ENCODE data around the gene CCDC70.

Gene CCDC70

GRCh38 chr13:51829568-51829899, 32.2 kb upstream of the CCDC70 start:
- no peak for DNase-seq (ENCODE audit: low read depth in 2 of 2)

- DNase-seq (ENCODE audit: low read depth in 2 of 2): no peak
Observed at GRCh38 chr13:51831519-51831918, 30.2 kb upstream of the CCDC70 start.

DNA sequence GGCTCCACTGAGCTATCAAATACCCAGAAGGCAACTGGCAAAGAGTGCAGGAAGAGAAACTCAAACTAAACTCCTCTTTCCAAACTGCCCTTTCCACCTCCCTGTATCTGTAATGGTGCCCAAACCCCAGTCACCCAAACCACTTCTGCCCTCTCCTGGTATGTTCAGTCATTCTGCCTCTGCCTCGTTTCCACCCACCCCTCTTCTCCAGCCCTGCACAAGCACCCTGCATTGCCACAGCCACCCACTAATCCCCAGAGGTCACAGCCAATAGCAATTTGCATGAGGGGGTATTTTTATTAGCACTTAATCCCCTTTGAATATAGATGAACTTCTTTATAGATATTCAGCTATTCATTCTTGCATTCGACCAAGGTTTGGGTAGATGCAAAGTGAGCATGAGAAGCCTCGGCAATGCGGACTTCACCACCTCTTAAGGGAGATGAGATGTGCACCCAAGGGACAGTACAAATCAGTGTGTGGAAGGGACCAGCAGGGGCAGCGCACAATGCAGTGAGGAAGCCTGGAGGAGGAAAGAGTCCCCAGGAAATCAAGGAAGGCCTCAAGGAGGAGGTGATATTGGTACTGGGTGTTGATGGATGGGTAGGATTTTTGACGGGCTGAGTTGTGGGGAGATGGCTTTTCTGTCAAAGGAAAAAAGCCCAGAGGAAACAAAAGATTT, 29.2 kb upstream of the CCDC70 start:
- DNase-seq (ENCODE audit: low read depth in 2 of 2): no peak

GRCh38 chr13:51833980-51834379, 27.8 kb upstream of the CCDC70 start:
- DNase-seq (ENCODE audit: low read depth in 2 of 2): no peak

GRCh38 chr13:51834581-51835171, 27.1 kb upstream of the CCDC70 start:
- no peak for DNase-seq (ENCODE audit: low read depth in 2 of 2)

- DNase-seq (ENCODE audit: low read depth in 2 of 2): no peak
Observed at GRCh38 chr13:51837016-51837415, 24.8 kb upstream of the CCDC70 start.

DNA sequence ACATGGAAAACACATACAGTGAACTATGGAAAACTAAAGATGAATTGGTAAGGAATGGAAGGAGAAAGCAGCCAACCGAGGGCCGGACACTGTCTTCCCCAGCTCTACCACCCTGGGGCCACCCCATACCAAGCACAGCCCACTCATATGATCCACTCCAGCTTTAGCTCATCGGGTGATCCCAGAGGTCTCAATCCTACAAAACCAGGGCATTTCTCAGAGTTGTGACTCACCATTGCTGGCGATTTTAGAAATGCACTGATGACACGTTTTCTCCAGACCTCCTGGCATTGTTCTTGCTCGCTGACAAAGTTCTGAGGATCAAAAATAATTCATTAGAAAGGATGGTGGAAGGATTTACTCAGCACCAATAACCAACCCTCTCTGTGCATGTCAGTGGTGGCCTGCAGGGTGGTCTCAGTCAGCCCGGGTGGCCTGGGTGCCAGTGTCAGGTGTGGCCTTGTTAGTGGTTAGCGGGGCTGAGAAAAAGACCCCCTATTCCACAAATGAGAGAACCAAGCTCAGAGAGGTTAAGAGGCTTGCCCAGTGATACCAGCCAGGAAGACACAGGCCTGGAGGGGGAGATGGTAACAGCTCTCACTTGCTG, 23.4 kb upstream of the CCDC70 start:
- no peak for DNase-seq (ENCODE audit: low read depth in 2 of 2)

DNA sequence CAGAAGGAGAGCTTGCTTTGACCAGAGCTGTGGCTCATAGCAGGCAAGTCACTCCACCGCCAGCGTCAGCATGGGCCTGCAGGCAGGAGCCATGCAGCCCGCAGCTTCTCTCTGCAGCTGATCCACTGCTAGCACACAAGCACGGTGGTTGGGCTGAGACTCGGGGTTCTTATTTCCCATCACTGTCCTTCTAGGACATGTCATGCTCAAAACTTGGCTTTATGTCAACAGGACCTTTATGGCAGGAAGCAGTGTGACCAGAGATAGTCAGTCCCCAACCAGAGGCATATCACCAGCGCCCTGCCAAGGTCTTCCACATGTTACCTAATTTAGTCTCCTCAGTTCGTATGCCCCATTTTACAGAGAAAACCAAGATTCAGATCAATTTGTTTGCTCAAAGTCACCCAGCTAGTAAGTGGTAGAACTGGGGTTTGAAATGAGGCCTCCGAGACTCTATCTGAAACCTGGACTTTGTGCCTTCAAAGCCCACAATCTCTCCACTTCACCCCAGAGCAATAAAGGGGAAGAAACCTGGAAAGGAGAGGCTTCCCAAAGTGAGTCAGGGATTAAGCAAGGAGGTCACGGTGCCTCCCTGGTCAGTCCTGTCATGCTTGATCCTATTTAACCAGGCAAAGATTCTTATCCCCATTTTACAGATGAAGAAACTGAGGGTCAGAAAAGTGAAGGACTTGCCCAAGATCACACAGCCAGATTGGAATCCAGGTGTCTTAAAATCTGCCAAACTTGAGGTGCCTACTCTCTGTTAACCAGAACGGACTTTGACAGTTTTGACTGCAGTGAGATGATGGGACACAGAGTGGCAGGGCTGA, 21.8 kb upstream of the CCDC70 start:
- DNase-seq (ENCODE audit: low read depth in 2 of 2): no peak

GRCh38 chr13:51840917-51841316, 20.9 kb upstream of the CCDC70 start:
- no peak for DNase-seq (ENCODE audit: low read depth in 2 of 2)

DNA sequence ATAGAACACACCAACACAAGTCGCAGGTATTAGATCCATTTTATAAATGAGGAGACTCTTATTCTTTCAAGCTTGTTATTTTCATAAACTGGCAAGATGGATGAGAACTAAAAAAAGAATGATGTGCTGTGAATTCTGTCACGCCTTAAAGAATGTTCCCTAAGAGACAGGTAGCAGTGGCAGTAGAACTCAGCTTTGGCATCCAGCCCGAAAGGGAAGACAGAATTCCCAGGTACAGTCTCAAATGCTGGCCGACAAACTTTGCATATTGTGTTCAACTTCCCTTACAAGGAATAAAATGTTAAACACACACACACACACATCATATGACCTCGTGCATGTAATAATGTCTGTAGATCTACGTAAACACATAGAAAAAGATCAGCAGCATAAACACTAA, 20.0 kb upstream of the CCDC70 start:
- DNase-seq (ENCODE audit: low read depth in 2 of 2): no peak

- no peak for DNase-seq (ENCODE audit: low read depth in 2 of 2)
Observed at GRCh38 chr13:51843529-51843928, 18.2 kb upstream of the CCDC70 start.

DNA sequence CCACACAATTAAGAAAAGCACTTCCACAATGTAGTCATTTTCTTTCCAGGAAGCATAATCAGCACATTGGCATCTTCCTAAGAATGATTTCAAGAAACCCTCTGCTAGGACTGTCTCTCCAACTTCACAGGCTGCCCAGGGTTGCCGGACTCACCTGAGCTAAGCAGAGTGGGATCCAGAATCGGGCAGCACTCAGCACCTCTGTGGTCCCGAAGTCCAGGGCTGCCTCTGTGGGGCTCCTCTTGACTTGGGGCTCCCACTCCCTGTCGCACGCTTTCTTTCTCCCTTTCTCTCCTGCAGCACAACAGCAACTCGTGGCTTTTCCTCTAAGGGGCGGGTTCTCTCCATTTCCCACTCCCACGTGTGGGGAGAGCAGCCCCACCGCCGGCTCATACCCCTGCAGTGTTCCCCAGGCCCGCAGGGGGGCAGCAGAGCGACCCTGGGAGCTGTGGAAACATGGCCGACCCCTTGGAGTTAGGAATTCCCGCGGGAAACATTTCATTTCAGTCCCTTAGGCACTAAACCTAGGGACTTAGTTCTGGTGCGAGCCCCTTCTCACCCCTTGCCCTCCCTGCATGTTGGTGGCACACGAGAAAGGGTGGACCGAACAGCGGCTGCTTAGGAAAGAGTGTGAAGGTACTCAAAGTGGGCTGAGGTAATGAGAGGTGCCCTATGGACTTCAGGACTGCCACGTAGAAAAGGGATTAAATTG, 16.8 kb upstream of the CCDC70 start, which contains the start of gene TMEM272:
Gene TMEM272 (minus strand): TSS at position 316 of the 712 bp plus-strand sequence. CDS start 6,647 bp downstream, outside the sequence.
- DNase-seq (ENCODE audit: low read depth in 2 of 2): peak; percentile 52 to 56

DNA sequence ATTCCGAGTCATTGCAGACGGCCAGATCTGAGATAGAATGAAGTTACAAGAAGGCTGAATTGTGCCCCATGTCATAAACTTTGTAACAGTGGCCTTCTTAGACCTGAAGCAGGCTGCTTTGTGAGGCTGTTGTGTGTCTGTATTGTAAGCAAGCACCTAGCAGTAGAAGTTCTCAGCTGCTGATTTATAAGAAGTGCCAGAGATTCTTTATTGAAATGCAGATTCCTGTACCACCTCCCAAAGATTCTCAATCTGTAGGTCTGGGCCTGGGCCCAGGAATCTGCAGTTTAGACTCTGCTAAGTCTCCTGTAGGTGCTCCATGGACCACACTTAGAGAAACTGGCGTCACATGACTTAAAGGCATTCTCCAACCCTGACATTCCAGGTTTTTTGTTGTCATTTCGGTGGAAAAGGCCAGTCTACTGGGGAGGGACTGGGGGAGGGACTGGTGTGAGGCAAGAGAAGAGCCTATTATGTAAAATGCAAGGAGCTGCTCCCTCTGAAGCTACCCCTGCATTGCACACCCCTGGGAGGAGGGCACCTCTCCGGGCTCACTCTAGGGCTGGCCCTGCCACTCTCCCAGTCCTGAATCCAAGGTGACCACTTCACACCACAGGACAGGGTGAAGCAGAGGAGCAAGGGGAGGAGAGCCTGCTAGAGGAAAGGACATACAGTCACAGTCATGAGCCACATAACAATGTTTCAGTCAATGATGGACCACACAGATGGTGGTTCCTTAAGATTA, 16.0 kb upstream of the CCDC70 start:
- DNase-seq (ENCODE audit: low read depth in 2 of 2): no peak

- no peak for DNase-seq (ENCODE audit: low read depth in 2 of 2)
Observed at GRCh38 chr13:51846756-51847155, 15.0 kb upstream of the CCDC70 start.

DNA sequence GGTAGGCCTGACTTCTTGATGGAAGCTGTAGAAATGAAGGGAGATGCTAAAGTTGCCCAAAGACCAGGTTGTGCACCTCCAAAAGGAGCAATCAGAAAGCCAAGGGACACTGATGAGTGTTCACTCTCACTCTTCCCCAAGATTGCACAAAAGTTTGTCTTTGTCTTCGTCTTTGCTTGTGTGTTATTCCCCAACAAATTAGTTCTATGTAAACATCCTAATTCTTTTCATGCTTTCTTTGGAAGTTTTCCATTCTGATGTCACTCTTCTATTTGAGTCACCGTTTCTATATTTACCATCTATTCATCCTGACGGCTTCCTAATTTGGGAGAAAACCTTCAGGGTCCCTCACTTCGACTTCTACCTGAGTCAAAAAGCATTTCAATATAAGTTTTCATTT, 13.1 kb upstream of the CCDC70 start:
- DNase-seq (ENCODE audit: low read depth in 2 of 2): no peak

GRCh38 chr13:51849145-51850101, 12.3 kb upstream of the CCDC70 start:
- DNase-seq (ENCODE audit: low read depth in 2 of 2): peak in 1 of 2 donors; percentile 35

- DNase-seq (ENCODE audit: low read depth in 2 of 2): no peak
Observed at GRCh38 chr13:51856027-51856736, 5.6 kb upstream of the CCDC70 start.

DNA sequence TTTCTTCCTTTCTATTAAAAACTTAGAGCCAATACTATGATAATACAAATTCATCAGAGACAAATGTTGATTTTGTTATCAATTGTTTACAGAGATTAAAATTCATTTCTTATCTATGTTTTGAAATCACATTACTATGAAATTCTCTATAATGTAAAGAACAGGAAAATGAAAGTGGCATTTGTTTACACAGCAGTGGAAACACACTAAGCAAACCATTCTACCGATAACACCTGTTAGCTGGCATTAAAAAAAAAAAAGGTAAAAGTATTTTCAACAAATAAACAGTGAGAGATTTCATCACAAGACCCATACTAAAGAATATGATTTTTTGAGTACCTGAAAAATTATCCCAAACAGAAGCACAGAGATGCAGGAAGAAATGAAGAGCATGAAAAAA, 4.8 kb upstream of the CCDC70 start:
- no peak for DNase-seq (ENCODE audit: low read depth in 2 of 2)
